ENCODE data around the gene GULP1.

GULP1 gene

DNA sequence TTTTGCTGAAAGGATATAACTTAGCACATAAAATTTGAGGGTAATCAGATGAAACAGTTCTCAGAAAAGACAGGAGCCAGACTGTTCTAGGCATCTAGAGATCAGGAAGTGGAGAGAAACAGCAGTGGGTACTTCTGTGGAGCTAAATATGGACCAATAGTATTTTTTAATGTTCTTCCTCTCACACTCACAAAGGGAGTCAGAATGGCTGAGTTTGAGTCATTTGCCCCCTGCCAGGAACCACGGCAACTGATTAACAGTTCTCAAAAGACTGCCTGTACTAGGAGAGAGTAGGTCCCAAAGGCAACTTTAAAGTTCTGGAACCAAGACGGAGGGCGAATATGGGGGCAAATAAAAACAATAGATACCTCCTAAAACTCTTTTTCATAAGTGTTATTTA lies 107.5 kb downstream of the GULP1 start (continued):
- TF ChIP-seq, protein P1, sequence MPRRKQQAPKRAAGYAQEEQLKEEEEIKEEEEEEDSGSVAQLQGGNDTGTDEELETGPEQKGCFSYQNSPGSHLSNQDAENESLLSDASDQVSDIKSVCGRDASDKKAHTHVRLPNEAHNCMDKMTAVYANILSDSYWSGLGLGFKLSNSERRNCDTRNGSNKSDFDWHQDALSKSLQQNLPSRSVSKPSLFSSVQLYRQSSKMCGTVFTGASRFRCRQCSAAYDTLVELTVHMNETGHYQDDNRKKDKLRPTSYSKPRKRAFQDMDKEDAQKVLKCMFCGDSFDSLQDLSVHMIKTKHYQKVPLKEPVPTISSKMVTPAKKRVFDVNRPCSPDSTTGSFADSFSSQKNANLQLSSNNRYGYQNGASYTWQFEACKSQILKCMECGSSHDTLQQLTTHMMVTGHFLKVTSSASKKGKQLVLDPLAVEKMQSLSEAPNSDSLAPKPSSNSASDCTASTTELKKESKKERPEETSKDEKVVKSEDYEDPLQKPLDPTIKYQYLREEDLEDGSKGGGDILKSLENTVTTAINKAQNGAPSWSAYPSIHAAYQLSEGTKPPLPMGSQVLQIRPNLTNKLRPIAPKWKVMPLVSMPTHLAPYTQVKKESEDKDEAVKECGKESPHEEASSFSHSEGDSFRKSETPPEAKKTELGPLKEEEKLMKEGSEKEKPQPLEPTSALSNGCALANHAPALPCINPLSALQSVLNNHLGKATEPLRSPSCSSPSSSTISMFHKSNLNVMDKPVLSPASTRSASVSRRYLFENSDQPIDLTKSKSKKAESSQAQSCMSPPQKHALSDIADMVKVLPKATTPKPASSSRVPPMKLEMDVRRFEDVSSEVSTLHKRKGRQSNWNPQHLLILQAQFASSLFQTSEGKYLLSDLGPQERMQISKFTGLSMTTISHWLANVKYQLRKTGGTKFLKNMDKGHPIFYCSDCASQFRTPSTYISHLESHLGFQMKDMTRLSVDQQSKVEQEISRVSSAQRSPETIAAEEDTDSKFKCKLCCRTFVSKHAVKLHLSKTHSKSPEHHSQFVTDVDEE (CRISPR knock-in tag; IDR thresholded peaks at IDR 0.05) = no peak
- TF ChIP-seq ZFP30 (CRISPR knock-in tag; IDR thresholded peaks at IDR 0.05) (no peak), PPARA (CRISPR knock-in tag; IDR thresholded peaks at IDR 0.05; ENCODE audit: borderline replicate concordance) (no peak), ZNF8 (CRISPR knock-in tag; IDR thresholded peaks at IDR 0.05) (no peak), CSDC2 (CRISPR knock-in tag; IDR thresholded peaks at IDR 0.05) (no peak), ZNF565 (CRISPR knock-in tag; conservative IDR thresholded peaks at IDR 0.05; ENCODE audit: low read depth) (no peak), ZNF70 (CRISPR knock-in tag; IDR thresholded peaks at IDR 0.05) (no peak), OSR1 (CRISPR knock-in tag; IDR thresholded peaks at IDR 0.05) (no peak)
- TF ChIP-seq, protein P2, sequence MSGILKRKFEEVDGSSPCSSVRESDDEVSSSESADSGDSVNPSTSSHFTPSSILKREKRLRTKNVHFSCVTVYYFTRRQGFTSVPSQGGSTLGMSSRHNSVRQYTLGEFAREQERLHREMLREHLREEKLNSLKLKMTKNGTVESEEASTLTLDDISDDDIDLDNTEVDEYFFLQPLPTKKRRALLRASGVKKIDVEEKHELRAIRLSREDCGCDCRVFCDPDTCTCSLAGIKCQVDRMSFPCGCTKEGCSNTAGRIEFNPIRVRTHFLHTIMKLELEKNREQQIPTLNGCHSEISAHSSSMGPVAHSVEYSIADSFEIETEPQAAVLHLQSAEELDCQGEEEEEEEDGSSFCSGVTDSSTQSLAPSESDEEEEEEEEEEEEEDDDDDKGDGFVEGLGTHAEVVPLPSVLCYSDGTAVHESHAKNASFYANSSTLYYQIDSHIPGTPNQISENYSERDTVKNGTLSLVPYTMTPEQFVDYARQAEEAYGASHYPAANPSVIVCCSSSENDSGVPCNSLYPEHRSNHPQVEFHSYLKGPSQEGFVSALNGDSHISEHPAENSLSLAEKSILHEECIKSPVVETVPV (CRISPR knock-in tag; IDR thresholded peaks at IDR 0.05) = no peak

DNA sequence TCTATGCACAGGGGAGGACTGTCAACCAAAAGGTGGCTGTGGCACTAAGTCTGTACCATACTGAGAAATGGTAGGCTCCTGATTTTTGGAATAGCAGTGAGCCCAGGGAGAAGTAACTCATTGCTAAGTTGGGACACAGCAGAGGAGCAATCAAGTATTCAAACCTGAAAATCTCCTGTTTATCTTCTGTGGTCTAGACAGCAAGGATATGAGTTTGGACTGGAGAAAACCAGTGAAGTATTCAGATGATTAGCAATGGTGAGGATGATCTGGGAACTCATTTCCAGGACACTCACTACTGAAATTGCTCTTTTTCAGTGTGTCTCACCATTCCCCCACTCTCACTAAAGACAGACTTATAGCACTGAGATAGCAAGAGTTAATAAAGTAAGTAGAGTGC lies 112.0 kb downstream of the GULP1 start:
- no peak for ATAC-seq
- TF ChIP-seq ZFP3 (CRISPR knock-in tag; IDR thresholded peaks at IDR 0.05) (no peak), ESRRG (CRISPR knock-in tag; IDR thresholded peaks at IDR 0.05) (no peak), PPARA (CRISPR knock-in tag; IDR thresholded peaks at IDR 0.05; ENCODE audit: borderline replicate concordance) (no peak), BACH2 (CRISPR knock-in tag; IDR thresholded peaks at IDR 0.05; ENCODE audit: borderline replicate concordance) (no peak), RARB (CRISPR knock-in tag; IDR thresholded peaks at IDR 0.05) (no peak), ISL1 (CRISPR knock-in tag; IDR thresholded peaks at IDR 0.05) (no peak), TOX (CRISPR knock-in tag; IDR thresholded peaks at IDR 0.05; ENCODE audit: borderline replicate concordance) (no peak)
- TF ChIP-seq, protein P3, sequence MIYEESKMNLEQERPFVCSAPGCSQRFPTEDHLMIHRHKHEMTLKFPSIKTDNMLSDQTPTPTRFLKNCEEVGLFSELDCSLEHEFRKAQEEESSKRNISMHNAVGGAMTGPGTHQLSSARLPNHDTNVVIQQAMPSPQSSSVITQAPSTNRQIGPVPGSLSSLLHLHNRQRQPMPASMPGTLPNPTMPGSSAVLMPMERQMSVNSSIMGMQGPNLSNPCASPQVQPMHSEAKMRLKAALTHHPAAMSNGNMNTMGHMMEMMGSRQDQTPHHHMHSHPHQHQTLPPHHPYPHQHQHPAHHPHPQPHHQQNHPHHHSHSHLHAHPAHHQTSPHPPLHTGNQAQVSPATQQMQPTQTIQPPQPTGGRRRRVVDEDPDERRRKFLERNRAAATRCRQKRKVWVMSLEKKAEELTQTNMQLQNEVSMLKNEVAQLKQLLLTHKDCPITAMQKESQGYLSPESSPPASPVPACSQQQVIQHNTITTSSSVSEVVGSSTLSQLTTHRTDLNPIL (CRISPR knock-in tag; IDR thresholded peaks at IDR 0.05; ENCODE audit: low read depth) = no peak
- TF ChIP-seq, protein P4, sequence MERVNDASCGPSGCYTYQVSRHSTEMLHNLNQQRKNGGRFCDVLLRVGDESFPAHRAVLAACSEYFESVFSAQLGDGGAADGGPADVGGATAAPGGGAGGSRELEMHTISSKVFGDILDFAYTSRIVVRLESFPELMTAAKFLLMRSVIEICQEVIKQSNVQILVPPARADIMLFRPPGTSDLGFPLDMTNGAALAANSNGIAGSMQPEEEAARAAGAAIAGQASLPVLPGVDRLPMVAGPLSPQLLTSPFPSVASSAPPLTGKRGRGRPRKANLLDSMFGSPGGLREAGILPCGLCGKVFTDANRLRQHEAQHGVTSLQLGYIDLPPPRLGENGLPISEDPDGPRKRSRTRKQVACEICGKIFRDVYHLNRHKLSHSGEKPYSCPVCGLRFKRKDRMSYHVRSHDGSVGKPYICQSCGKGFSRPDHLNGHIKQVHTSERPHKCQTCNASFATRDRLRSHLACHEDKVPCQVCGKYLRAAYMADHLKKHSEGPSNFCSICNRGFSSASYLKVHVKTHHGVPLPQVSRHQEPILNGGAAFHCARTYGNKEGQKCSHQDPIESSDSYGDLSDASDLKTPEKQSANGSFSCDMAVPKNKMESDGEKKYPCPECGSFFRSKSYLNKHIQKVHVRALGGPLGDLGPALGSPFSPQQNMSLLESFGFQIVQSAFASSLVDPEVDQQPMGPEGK (CRISPR knock-in tag; IDR thresholded peaks at IDR 0.05; ENCODE audit: borderline replicate concordance) = no peak

DNA sequence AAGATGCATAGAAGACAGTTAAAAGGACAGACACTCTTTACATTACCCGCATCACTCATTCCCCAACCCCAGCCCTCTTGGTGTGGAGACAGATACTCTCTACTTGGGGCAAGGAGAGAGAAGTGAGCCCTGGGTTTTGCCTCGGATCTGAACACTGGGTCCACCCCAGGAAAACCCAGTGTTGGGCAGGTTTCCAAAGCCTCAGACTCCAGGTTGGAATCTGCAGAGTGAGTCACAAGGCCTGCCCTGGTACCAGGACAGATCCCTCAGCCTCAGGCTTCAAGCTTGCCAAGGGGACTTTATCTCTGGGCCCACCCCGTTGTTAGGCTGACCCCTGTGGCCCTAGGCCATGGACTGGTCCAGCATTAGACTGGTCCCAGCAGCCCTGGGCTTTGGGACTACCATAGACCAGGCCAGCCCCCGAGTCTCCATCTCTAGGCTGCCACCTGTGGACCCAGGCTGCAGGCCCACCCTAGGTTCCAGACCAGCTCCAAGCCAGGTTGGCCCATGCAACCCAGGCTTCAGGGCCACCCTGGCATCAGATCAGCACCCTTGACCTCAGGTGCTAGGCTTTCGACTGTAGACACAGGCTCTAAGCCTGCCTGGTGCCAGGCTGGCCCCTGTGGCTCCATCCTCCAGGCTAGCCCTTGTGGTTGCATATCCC lies 112.8 kb downstream of the GULP1 start:
- TF ChIP-seq, protein P4 (CRISPR knock-in tag; IDR thresholded peaks at IDR 0.05; ENCODE audit: borderline replicate concordance) = no peak
- no peak for TF ChIP-seq PPARA (CRISPR knock-in tag; IDR thresholded peaks at IDR 0.05; ENCODE audit: borderline replicate concordance)
- TF ChIP-seq ZFP30 (CRISPR knock-in tag; IDR thresholded peaks at IDR 0.05) = no peak
- TF ChIP-seq GLIS3 (CRISPR knock-in tag; IDR thresholded peaks at IDR 0.05) = no peak
- no peak for TF ChIP-seq ARNTL (CRISPR knock-in tag; IDR thresholded peaks at IDR 0.05; ENCODE audit: borderline replicate concordance, low read depth)
- TF ChIP-seq, protein P3 (CRISPR knock-in tag; IDR thresholded peaks at IDR 0.05; ENCODE audit: low read depth) = no peak
- no peak for TF ChIP-seq TOX (CRISPR knock-in tag; IDR thresholded peaks at IDR 0.05; ENCODE audit: borderline replicate concordance)
- TF ChIP-seq TCF4 (CRISPR knock-in tag; IDR thresholded peaks at IDR 0.05; ENCODE audit: borderline replicate concordance) = no peak
- TF ChIP-seq ESRRG (CRISPR knock-in tag; IDR thresholded peaks at IDR 0.05) = no peak
- TF ChIP-seq, protein P2 (CRISPR knock-in tag; IDR thresholded peaks at IDR 0.05) = no peak
- TF ChIP-seq SNAI2 (CRISPR knock-in tag; IDR thresholded peaks at IDR 0.05) = no peak
- TF ChIP-seq CSDC2 (CRISPR knock-in tag; IDR thresholded peaks at IDR 0.05) = no peak
- TF ChIP-seq ZC3H10 (CRISPR knock-in tag; IDR thresholded peaks at IDR 0.05) = no peak
- ATAC-seq = no peak
